Sigmoid colon (tissue), 4 donors: Measurements from ENCODE around the gene CEP170.

ENCODE experiments used
- CTCF ChIP-seq, 4 experiments: fragments of 450-650 bp in 3 of 4; fragments of 200-600 bp in 1 of 4; IDR thresholded peaks; one replicate each; pipeline ENCODE4 v1.5.1; 2016 to 2019; ENCODE audit warnings: antibody characterized with exemption in 4 of 4, mild to moderate bottlenecking in 3 of 4, moderate library complexity in 2 of 4
- EP300 ChIP-seq, 4 donors: sonication (generic); formaldehyde crosslinking; IDR thresholded peaks; one replicate each; pipeline ENCODE4 v1.6.1; 2017; ENCODE audit warnings: antibody characterized with exemption in 4 of 4
- POLR2A ChIP-seq, 2 donors: fragments of 450-650 bp; IDR thresholded peaks; one replicate each; pipeline ENCODE4 v1.6.1; 2016; ENCODE audit warnings: antibody characterized with exemption in 2 of 2, mild to moderate bottlenecking in 2 of 2, moderate library complexity in 2 of 2

- no peak for TF ChIP-seq CTCF (IDR thresholded peaks at IDR 0.05)
- TF ChIP-seq POLR2A (IDR thresholded peaks at IDR 0.05): no peak
- no peak for TF ChIP-seq EP300 (IDR thresholded peaks at IDR 0.05)
These were observed 6.3 kb upstream of the CEP170 start for GRCh38 chr1:243261390-243261789.
